ENCODE data around the gene ZNF687. TPM values are rescaled to one million over a fixed set of nuclear protein-coding genes. Genes with fewer than 3 reads are reported as not detected.

The ZNF687 gene
- total RNA-seq, 1 experiment from 2014 or later, result 34.3 TPM

DNA sequence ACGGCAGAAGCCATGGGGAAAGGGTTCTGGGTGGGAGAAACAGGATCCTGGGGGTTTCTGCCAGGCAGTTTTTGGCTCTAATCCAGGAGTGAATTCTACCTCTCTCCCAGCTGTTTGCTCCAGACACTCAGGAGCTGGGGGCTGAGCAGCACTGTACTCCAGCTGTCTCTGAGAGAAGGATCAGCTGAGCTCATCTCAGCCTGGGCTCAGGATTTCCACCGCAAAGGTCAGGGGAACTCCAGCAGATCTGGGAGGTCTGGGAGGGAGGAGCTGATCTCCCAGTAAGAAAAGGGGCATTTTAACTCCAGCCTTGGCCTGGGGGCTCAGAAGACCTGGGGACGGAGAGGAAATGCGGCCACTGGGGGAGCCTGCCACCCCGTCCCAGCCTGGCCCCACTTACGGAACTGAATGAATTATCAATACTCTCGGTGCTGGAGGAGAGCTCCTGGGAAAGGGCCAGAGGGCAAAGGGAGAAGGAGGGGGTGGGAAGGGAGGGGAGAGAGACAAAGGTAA is 27.8 kb downstream of the ZNF687 start:
- H3K4me2 ChIP-seq (ENCODE audit: low read length), result no peak overlapping the region
- ChIA-PET POLR2A (interaction anchor here (0.6 to 3.0 kb wide), 4 partner anchors 9 to 93 kb away, joined by 5 to 18 read pairs (median 10); partner anchors contain the start of genes PI4KB and ZNF687), CTCF (interaction anchor here (1.1 to 4.8 kb wide), 5 partner anchors 8 to 526 kb away, joined by 3 to 33 read pairs (median 7); no protein-coding TSS in a partner anchor), RAD21 (ENCODE audit: low non-redundant PET in 1 of 2, low total read pairs in 2 of 2, uncharacterized antibody in 2 of 2, unreplicated experiment in 2 of 2) (no interaction called here)
- peaks cover 16 to 28% of the 10 kb centered on the region in 2 experiments for H3K36me3 ChIP-seq (ENCODE audit: control insufficient read depth in 1 of 2, insufficient read depth in 2 of 2, low read length in 2 of 2)
- TF ChIP-seq RAD21 (IDR thresholded peaks at IDR 0.05; ENCODE audit: low read depth) (no peak), POLR2A (IDR thresholded peaks at IDR 0.05; ENCODE audit: borderline replicate concordance, extremely low read depth, insufficient read depth, insufficient read length) (no peak), ELF1 (IDR thresholded peaks at IDR 0.05; ENCODE audit: borderline replicate concordance, low read depth) (no peak), CEBPB (IDR thresholded peaks at IDR 0.05; ENCODE audit: low read depth) (no peak), ZNF274 (IDR thresholded peaks at IDR 0.05; ENCODE audit: low read depth, low read length) (no peak), EGR1 (IDR thresholded peaks at IDR 0.05; ENCODE audit: low read depth) (no peak), CBX3 (IDR thresholded peaks at IDR 0.05; ENCODE audit: low read depth) (no peak), YY1 (IDR thresholded peaks at IDR 0.05; ENCODE audit: extremely low read depth, insufficient replicate concordance, low read depth, low read length) (no peak), JUND (IDR thresholded peaks at IDR 0.05) (no peak), ZBTB33 (IDR thresholded peaks at IDR 0.05; ENCODE audit: extremely low read depth, insufficient replicate concordance, low read length) (no peak), SRF (IDR thresholded peaks at IDR 0.05; ENCODE audit: low read depth) (no peak), POLR2AphosphoS5 (IDR thresholded peaks at IDR 0.05; ENCODE audit: low read depth, low read length) (no peak), EZH2phosphoT487 (IDR thresholded peaks at IDR 0.05; ENCODE audit: borderline replicate concordance) (no peak)
- TF ChIP-seq, protein P1, sequence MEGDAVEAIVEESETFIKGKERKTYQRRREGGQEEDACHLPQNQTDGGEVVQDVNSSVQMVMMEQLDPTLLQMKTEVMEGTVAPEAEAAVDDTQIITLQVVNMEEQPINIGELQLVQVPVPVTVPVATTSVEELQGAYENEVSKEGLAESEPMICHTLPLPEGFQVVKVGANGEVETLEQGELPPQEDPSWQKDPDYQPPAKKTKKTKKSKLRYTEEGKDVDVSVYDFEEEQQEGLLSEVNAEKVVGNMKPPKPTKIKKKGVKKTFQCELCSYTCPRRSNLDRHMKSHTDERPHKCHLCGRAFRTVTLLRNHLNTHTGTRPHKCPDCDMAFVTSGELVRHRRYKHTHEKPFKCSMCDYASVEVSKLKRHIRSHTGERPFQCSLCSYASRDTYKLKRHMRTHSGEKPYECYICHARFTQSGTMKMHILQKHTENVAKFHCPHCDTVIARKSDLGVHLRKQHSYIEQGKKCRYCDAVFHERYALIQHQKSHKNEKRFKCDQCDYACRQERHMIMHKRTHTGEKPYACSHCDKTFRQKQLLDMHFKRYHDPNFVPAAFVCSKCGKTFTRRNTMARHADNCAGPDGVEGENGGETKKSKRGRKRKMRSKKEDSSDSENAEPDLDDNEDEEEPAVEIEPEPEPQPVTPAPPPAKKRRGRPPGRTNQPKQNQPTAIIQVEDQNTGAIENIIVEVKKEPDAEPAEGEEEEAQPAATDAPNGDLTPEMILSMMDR (IDR thresholded peaks at IDR 0.05 in 2 of 3, conservative IDR thresholded peaks at IDR 0.05 in 1 of 3; ENCODE audit: borderline replicate concordance in 1 of 3, insufficient read depth in 1 of 3, low read depth in 2 of 3, low read length in 2 of 3), result no peak
- TF ChIP-seq, protein P2, sequence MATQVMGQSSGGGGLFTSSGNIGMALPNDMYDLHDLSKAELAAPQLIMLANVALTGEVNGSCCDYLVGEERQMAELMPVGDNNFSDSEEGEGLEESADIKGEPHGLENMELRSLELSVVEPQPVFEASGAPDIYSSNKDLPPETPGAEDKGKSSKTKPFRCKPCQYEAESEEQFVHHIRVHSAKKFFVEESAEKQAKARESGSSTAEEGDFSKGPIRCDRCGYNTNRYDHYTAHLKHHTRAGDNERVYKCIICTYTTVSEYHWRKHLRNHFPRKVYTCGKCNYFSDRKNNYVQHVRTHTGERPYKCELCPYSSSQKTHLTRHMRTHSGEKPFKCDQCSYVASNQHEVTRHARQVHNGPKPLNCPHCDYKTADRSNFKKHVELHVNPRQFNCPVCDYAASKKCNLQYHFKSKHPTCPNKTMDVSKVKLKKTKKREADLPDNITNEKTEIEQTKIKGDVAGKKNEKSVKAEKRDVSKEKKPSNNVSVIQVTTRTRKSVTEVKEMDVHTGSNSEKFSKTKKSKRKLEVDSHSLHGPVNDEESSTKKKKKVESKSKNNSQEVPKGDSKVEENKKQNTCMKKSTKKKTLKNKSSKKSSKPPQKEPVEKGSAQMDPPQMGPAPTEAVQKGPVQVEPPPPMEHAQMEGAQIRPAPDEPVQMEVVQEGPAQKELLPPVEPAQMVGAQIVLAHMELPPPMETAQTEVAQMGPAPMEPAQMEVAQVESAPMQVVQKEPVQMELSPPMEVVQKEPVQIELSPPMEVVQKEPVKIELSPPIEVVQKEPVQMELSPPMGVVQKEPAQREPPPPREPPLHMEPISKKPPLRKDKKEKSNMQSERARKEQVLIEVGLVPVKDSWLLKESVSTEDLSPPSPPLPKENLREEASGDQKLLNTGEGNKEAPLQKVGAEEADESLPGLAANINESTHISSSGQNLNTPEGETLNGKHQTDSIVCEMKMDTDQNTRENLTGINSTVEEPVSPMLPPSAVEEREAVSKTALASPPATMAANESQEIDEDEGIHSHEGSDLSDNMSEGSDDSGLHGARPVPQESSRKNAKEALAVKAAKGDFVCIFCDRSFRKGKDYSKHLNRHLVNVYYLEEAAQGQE (IDR thresholded peaks at IDR 0.05; ENCODE audit: low read depth), result no peak
- no TSS peak for BruUV-seq (replicated peaks)
- intact Hi-C loops (cut with micrococcal nuclease), result loop anchor here (2.0 kb wide), 1 partner anchor 37 kb away; the partner anchor contains the start of gene RFX5
- H3K79me2 ChIP-seq (ENCODE audit: insufficient read depth, low read length), result peaks cover 3% of the 10 kb centered on the region; the same call in 1 of the 2 replicates
- H4K20me1 ChIP-seq (ENCODE audit: insufficient read depth), result no peaks in the 10 kb centered on the region
- ATAC-seq (no peak), DNase-seq (ENCODE audit: low read depth, low spot score) (no peak)
- no peak overlapping the region for H3K9ac ChIP-seq (ENCODE audit: low read length)
- peaks cover 16 to 34% of the 10 kb centered on the region in 2 experiments for H3K4me1 ChIP-seq (ENCODE audit: control insufficient read depth in 1 of 2, insufficient read depth in 2 of 2, low read length in 2 of 2)
- no peak overlapping the region for H2AFZ ChIP-seq (ENCODE audit: low read depth, low read length, poor library complexity, severe bottlenecking)
- no peak overlapping the region for H3K4me3 ChIP-seq (replicated peaks in 1 of 2; ENCODE audit: low read depth in 1 of 2, low read length in 2 of 2)
- H3K27ac ChIP-seq (ENCODE audit: low read depth, low read length), result no peak overlapping the region
- H3K27me3 ChIP-seq (ENCODE audit: insufficient read depth, low read length), result no peaks in the 10 kb centered on the region
- H3K9me2 ChIP-seq (ENCODE audit: insufficient read depth), result no peaks in the 10 kb centered on the region
- H3K9me3 ChIP-seq (ENCODE audit: control insufficient read depth in 1 of 2, insufficient read depth in 1 of 2, low read depth in 1 of 2, low read length in 2 of 2), result no peaks in the 10 kb centered on the region

All from HCT116 (cell line).